ENCODE measurements around the gene AKIP1.
"Not testable (repeated sequence)": the region's sequence is repeated elsewhere in the genome, so short reads cannot be mapped to it uniquely, and the experiment has no call there.

The AKIP1 gene

DNA sequence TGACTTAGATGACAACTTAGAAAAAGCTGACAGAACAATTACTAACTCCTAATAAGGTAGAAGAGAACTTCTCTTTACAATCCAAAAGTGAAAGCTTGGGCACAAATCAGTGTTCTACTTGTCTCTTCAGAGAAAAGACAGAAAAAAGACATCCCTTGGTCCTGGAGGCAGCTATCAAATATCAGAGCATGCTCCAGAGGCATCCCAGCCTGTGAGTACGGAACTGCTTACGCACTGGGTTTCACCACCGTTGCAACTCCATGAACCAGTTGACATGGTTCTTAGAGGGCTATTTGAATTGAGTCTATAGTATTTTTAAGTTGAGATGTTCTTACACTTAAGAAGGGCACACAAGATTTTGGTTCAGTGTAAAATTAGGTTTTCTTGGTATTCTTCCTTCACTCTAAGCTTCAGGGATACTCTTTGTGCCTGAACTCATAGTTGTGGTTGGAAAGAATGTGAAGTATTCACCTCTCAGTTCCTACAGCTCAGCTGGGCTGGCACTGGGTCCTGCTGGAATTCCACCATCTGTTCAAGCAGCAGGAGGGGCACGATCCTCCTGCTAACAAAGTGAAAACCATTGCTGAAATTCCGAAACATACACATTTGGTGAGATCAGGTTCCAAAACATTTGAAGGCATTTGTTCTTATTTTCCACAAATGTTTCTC is 6.3 kb downstream of the AKIP1 start:
- DNase-seq = peak; percentile 42 to 82

DNA sequence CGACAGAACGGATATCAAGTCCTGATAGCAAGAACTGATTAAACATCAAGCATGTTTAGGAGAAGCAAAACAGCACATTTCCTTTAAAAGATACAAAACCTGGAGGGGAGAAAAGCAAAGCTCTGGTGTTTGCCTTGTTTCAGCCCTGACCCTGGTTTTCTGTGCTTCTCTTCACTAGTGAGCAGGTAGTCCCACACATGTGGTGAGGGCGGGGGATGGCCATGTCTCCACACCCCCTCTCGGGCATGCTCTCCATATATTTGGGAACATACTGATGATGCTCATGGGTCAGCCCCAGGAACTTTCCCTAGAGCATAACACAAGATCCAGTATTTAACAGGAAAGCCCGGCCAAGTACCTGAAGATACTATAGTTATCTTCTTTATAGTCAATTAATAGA is 11.7 kb downstream of the AKIP1 start:
- DNase-seq = no peak

- no peak for DNase-seq
Measured at GRCh38 chr11:8925711-8926110, 14.7 kb downstream of the AKIP1 start.

- no peak for DNase-seq
Measured at GRCh38 chr11:8926236-8926635, 15.2 kb downstream of the AKIP1 start.

DNA sequence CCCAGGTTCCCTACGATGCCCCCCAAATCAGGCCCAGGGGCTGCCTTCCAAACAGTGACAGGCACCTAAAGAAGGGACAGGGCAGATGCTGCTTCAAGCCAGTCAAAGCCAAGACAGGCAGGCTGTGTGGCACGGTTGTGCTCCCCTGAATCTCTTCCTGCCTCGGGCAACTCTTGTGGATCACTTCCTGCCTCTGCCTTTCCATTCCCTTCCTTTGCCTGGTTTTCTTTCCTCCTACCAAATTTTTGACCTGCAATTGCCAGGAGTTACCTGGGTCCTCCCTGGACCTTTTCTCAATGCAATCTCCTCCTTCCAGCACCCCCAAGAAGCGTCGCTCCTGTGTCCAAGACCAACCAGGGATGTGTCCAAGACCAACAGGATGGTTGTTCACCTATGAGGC is 16.2 kb downstream of the AKIP1 start:
- DNase-seq = no peak

GRCh38 chr11:8928205-8928604 is 17.2 kb downstream of the AKIP1 start:
- DNase-seq = no peak

GRCh38 chr11:8928981-8929615 is 18.1 kb downstream of the AKIP1 start:
- DNase-seq = no peak

GRCh38 chr11:8930456-8931175 is 19.6 kb downstream of the AKIP1 start:
- no peak for DNase-seq

- no peak for DNase-seq
Measured at GRCh38 chr11:8932564-8933180, 21.7 kb downstream of the AKIP1 start, which contains the start of gene C11orf16. TSS of gene C11orf16 (minus strand) at chr11:8932947. CDS start at chr11:8932308, 639 bp downstream.

DNA sequence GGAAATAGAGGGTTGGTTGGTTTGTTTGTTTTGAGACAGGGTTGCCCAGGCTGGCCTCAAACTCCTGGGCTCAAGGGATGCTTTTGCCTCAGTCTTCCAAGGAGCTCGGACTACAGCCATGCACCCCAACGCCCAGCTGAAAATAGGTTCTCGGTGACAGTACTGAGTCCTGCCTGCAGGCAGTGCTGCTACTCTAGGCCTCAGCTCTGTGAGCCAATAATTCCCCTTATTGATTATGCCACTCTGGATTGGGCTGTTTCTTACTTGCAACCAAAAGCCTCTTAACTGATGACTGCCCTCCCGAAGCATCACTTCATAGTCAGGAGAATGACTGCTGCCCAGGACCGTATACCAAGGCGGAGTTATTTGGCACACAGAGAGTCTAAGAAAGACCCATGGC is 22.9 kb downstream of the AKIP1 start:
- no peak for DNase-seq

DNA sequence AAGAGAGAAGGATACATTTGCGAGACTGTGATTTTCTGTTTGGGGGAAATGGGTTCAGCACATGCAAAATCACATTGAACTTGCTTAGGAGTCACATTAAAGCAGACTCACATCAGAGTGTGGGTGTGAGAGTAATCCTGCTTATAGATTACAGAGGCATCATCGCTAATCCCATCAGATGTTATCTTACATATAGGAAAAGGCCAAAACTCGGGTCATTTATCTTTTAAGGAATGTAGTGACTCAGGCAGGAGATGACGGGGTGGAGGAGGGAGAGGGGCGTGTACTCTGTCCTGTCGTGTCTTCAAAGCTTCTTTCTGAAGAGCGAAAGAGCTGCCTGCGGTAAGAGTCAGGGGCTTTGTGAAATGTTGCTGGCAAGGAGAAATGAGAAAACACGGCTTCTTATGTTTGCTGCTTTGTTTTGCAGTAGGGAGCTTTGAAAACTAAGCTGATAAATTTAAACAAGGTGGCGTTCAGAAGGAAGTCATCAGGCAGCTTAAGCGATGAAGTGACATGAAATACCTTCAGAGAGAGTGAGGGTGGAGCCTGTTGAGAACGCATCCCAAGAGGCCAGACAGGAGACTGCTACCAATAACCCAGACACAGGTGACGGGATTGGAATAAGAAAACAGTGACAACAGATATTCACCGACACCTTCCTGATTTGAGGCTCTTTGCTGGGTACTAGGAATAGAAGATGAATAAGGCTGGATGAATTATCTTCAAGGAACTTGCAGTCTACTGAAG is 23.9 kb downstream of the AKIP1 start:
- no peak for DNase-seq

- not testable (repeated sequence) for DNase-seq
Measured at GRCh38 chr11:8935789-8936188, 24.8 kb downstream of the AKIP1 start.

DNA sequence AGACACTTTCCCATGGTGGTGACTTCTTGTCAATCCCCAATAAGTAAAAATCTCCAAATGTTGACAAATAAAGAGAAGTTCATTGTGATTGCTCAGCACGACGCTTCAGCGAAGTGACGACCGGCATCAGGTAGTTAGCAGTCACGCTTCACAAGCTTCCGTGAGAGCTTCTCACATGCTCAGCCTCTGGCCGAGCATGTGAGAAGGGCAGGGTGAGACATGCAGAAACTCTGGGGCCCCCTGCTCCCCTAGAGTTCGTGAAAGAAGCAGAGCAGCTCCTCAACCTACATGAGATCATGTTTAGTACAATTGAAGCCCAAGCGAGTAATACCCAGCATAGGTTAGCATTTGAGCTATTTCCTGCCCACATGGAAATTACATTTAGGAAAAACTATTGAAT is 26.2 kb downstream of the AKIP1 start:
- no peak for DNase-seq

GRCh38 chr11:8937659-8938058 is 26.7 kb downstream of the AKIP1 start:
- no peak for DNase-seq

DNA sequence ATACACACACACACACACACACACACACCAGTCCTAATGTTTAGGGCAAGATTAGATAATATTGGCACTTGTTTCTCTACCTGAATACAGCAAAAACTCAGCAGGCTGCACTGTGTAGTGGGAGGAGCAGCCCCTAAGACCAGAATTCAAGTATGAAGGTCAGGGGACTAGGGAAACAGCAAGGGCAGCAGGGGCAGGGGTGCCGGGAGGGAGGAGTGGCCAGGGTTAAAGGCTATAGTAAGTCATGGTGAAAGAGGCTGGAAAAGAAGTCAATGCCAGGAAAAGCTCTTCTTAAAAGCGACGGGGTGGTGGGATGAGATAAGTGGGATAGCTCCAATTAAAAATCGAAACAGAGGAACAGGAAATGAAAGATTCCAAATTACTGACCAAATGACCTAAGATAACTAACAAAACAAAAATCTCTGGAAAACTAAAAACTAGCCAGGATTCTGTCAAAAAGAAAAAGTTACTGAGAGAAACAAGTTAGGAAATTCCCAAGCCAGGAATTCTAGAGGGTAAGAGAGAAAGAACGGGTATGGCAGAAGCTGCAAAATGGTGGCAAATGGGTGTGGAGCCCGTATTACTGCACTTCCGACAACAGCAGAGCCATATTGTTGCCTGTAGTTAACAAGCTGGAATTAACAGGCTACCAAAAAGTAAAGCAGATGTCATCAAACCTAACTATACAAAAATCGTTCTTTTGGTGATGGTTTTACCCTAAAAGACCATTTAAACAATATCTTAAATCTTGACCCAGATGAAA is 30.5 kb downstream of the AKIP1 start:
- DNase-seq = no peak

DNA sequence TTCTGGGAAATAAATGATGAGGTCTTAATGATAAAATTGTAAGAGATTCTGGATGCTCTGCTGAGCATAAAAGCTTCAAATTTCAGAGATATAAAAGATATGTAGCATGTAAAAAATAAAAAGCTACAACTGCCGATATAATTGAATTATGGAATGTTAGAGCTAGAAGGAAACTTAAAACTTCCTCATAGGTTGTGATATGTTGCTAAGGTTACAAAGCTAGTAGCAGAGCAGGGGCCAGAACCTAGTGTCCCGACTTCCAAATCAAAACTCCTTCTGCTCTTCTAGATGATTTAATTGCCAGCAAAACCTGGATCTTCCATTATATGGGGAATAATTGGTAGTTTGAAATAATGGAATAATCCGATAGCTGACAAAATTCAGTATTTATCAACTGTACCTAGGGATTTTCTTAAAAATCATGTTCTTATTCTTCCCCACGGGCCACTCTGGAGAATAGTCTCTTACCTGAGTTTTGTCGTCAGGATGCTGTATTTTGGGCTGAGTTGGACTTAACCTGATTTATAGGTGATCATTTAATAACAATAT is 31.6 kb downstream of the AKIP1 start, which contains the start of gene ASCL3:
ASCL3 (minus strand) TSS at position 499 of the 549 bp plus-strand sequence. CDS start 4,855 bp downstream, outside the sequence.
- no peak for DNase-seq

DNA sequence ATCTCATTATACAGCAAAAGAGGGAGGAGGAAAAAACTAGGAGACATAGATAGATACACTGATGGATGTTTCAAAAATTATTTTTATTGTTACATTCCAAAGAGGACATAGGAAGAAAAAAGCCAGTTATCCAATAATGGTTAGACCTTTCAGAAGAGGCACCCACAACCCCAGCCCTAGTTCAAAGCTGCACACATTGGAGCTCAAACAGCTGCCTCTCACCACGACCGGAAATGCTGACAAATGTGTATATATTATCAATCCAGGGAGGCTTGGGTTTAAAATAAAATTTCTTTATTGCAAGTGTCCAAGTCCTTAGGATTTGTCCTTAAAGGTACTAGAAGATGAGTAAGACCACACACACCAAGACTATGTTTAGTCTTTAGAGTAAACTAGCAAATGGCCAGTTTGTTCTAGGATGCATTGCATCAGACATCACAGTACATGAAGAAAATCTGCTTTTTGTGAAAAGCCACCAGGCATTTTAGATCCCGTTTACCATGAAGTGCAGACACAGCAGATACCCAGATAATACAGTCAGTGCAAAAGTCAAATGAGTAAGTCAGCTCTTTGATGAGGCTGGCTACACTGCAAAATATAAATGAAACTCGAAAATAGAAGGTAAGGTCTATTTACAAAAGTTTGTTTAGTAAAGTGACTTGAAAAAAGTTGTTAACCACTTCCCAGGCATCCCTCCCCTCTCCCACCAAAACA is 36.4 kb downstream of the AKIP1 start:
- no peak for DNase-seq

GRCh38 chr11:8948886-8949285 is 37.9 kb downstream of the AKIP1 start:
- DNase-seq = no peak

- no peak for DNase-seq
Measured at GRCh38 chr11:8956860-8957259, 45.9 kb downstream of the AKIP1 start.

GRCh38 chr11:8959546-8960166 is 48.7 kb downstream of the AKIP1 start:
- peak; percentile 33 to 81 for DNase-seq

All from SW 1271 (cell line).